ENCODE measurements around the gene TNFRSF21. TPM values are rescaled to one million over a fixed set of nuclear protein-coding genes. Genes with fewer than 3 reads are reported as not detected.

TNFRSF21 gene
- total and polyA plus RNA-seq, 9 of the 15 experiments (the other 6 are each of a cell fraction or from before 2014, with no cell fraction given) = 0.63 to 5.7 (median 2.2) TPM

DNA sequence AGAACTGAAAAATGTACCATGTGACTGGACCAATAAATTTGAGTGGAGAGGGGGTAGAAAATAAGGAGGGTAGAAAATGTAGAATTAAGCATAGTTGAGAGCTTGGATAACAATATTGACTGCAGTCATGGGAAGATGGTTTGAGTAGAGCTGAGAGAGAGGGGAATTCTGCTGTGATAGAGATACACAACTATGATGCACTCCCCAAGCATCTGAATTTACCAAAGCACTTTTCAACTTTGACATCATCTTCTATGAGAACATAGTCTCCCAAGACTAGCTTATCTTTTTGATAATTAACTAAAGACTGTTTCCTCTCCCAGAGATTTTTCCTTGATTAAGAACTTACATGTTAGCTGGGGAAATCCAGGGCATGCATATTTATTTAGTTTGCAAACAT lies 103.1 kb downstream of the TNFRSF21 start:
- H3K9ac ChIP-seq (ENCODE audit: insufficient read depth in 1 of 2, low read depth in 2 of 2, low read length in 2 of 2) = no peak overlapping the region
- no peak overlapping the region for H2AFZ ChIP-seq (ENCODE audit: low read depth, low read length)
- ChIA-PET POLR2A (interaction anchor here (1.2 kb wide), 1 partner anchor 42 kb away, joined by 3 read pairs; no protein-coding TSS in a partner anchor), CTCF (ENCODE audit: low intra/inter-chr PET ratio) (no interaction called here)
- DNase-seq (ENCODE audit: extremely low read depth in 1 of 4, low spot score in 3 of 4) = no peak
- peaks cover 0 to 12% of the 10 kb centered on the region in 2 experiments; a peak in 1 of 5 replicates for H3K27me3 ChIP-seq (ENCODE audit: control insufficient read depth in 2 of 2, insufficient read depth in 2 of 2, low read length in 2 of 2)
- no peaks in the 10 kb centered on the region for H3K9me1 ChIP-seq (ENCODE audit: control insufficient read depth, insufficient read depth, low read length)
- TF ChIP-seq, protein P1, sequence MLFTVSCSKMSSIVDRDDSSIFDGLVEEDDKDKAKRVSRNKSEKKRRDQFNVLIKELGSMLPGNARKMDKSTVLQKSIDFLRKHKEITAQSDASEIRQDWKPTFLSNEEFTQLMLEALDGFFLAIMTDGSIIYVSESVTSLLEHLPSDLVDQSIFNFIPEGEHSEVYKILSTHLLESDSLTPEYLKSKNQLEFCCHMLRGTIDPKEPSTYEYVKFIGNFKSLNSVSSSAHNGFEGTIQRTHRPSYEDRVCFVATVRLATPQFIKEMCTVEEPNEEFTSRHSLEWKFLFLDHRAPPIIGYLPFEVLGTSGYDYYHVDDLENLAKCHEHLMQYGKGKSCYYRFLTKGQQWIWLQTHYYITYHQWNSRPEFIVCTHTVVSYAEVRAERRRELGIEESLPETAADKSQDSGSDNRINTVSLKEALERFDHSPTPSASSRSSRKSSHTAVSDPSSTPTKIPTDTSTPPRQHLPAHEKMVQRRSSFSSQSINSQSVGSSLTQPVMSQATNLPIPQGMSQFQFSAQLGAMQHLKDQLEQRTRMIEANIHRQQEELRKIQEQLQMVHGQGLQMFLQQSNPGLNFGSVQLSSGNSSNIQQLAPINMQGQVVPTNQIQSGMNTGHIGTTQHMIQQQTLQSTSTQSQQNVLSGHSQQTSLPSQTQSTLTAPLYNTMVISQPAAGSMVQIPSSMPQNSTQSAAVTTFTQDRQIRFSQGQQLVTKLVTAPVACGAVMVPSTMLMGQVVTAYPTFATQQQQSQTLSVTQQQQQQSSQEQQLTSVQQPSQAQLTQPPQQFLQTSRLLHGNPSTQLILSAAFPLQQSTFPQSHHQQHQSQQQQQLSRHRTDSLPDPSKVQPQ (CRISPR knock-in tag; IDR thresholded peaks at IDR 0.05; ENCODE audit: borderline replicate concordance) = no peak
- TF ChIP-seq BHLHE40 (IDR thresholded peaks at IDR 0.05; ENCODE audit: low read length) = no peak
- no peak for TF ChIP-seq EGR1 (conservative IDR thresholded peaks at IDR 0.05)
- no peak for TF ChIP-seq HCFC1 (IDR thresholded peaks at IDR 0.05; ENCODE audit: low read depth, low read length)
- no peak for TF ChIP-seq RUNX1 (IDR thresholded peaks at IDR 0.05; ENCODE audit: low read depth)
- TF ChIP-seq SNIP1 (IDR thresholded peaks at IDR 0.05; ENCODE audit: low read depth) = no peak
- no peaks in the 10 kb centered on the region; the same call in 1 of the 2 replicates for H4K20me1 ChIP-seq (replicated peaks; ENCODE audit: control insufficient read depth, insufficient read depth, low read length)
- H3K4me1 ChIP-seq (replicated peaks in 1 of 2; ENCODE audit: control insufficient read depth in 2 of 2, insufficient read depth in 2 of 2, low read length in 2 of 2) = no peaks in the 10 kb centered on the region; a peak in 1 of 5 replicates
- in situ Hi-C loops (cut with MboI) = no loop called here
- no peak overlapping the region for H3K4me3 ChIP-seq
- no peaks in the 10 kb centered on the region for H3K36me3 ChIP-seq (ENCODE audit: control insufficient read depth, insufficient read depth, low read length)
- H3K27ac ChIP-seq (ENCODE audit: extremely low read depth, low read depth, low read length) = no peak overlapping the region
- FAIRE-seq = no peak
- intact Hi-C loops (cut with micrococcal nuclease) = no loop called here
- no peaks in the 10 kb centered on the region for H3K79me2 ChIP-seq (ENCODE audit: control insufficient read depth, insufficient read depth, low read length)
- ATAC-seq = no peak
- no peaks in the 10 kb centered on the region for H3K9me3 ChIP-seq (replicated peaks; ENCODE audit: control insufficient read depth, insufficient read depth, low read depth, low read length)
- H3K4me2 ChIP-seq (ENCODE audit: insufficient read depth, low read length) = no peak overlapping the region
- no TSS peak for BruUV-seq (replicated peaks)
